Effector memory CD8-positive, alpha-beta T cell (primary cell): Measurements from ENCODE around the gene VGLL4.
"Not testable (repeated sequence)": the region's sequence is repeated elsewhere in the genome, so short reads cannot be mapped to it uniquely, and the experiment has no call there.

Source experiments
- ATAC-seq: fragments of 150-1000 bp; cut with Tn5 transposase; replicated peaks from 2 replicates; pipeline ENCODE4 v1.10.0; 2021; ENCODE audit warnings: mild to moderate bottlenecking, moderate library complexity
- DNase-seq, 3 experiments: peaks; one replicate each; pipeline ENCODE4 v3.0.0; 2021
- H3K27ac Mint-ChIP-seq, 2 donors: one replicate each; pipeline ENCODE4 v1.8.0; 2022; ENCODE audit warnings: mild to moderate bottlenecking in 2 of 2, mixed read lengths in 2 of 2, moderate library complexity in 2 of 2
- H3K27me3 Mint-ChIP-seq, 2 donors: one replicate each; pipeline ENCODE4 v1.8.0; 2022; ENCODE audit warnings: mixed read lengths in 2 of 2
- H3K36me3 Mint-ChIP-seq: one replicate; pipeline ENCODE4 v1.8.0; 2022; ENCODE audit warnings: mild to moderate bottlenecking, moderate library complexity, mixed read lengths; ENCODE audit not compliant: insufficient read depth
- H3K4me1 Mint-ChIP-seq, 2 donors: one replicate each; pipeline ENCODE4 v1.8.0; 2022; ENCODE audit warnings: low read depth in 2 of 2, mixed read lengths in 2 of 2
- H3K4me3 Mint-ChIP-seq, 2 donors: one replicate each; pipeline ENCODE4 v1.8.0; 2022; ENCODE audit warnings: mild to moderate bottlenecking in 2 of 2, mixed read lengths in 2 of 2, moderate library complexity in 2 of 2
- H3K9me3 Mint-ChIP-seq, 2 donors: one replicate each; pipeline ENCODE4 v1.8.0; 2022; ENCODE audit warnings: mixed read lengths in 2 of 2

VGLL4 gene

GRCh38 chr3:11534011-11534792, 109.5 kb downstream of the VGLL4 start:
- no peaks in the 10 kb centered on the region for H3K27me3 Mint-ChIP-seq
- H3K4me1 Mint-ChIP-seq: peaks cover 7 to 10% of the 10 kb centered on the region in 2 donors
- no peak overlapping the region for H3K27ac Mint-ChIP-seq
- ATAC-seq (no peak), DNase-seq (no peak)
- H3K9me3 Mint-ChIP-seq: no peaks in the 10 kb centered on the region
- H3K36me3 Mint-ChIP-seq: peaks cover 16% of the 10 kb centered on the region
- H3K4me3 Mint-ChIP-seq: no peak overlapping the region

GRCh38 chr3:11532931-11533391, 110.8 kb downstream of the VGLL4 start:
- ATAC-seq (no peak), DNase-seq (no peak)
- Mint-ChIP-seq H3K4me1 (peaks cover 6 to 10% of the 10 kb centered on the region in 2 donors), H3K9me3 (no peaks in the 10 kb centered on the region), H3K27ac (peak overlapping the region in 1 of 2 donors; percentile 28), H3K27me3 (no peaks in the 10 kb centered on the region), H3K4me3 (no peak overlapping the region), H3K36me3 (peaks cover 19% of the 10 kb centered on the region)

GRCh38 chr3:11530153-11530721, 113.5 kb downstream of the VGLL4 start:
- DNase-seq (no peak), ATAC-seq (no peak)
- Mint-ChIP-seq H3K9me3 (no peaks in the 10 kb centered on the region), H3K4me3 (no peak overlapping the region), H3K4me1 (peaks cover 4% of the 10 kb centered on the region in 2 donors), H3K27ac (no peak overlapping the region), H3K36me3 (peaks cover 8% of the 10 kb centered on the region), H3K27me3 (no peaks in the 10 kb centered on the region)

- ATAC-seq (no peak), DNase-seq (no peak)
- Mint-ChIP-seq H3K4me3 (no peak overlapping the region), H3K4me1 (peaks cover 4% of the 10 kb centered on the region in 2 donors), H3K36me3 (peaks cover 6% of the 10 kb centered on the region), H3K9me3 (no peaks in the 10 kb centered on the region), H3K27ac (no peak overlapping the region), H3K27me3 (no peaks in the 10 kb centered on the region)
Observed at GRCh38 chr3:11529281-11529680, 114.4 kb downstream of the VGLL4 start.

- H3K27ac Mint-ChIP-seq, H3K36me3 Mint-ChIP-seq, H3K4me1 Mint-ChIP-seq, H3K9me3 Mint-ChIP-seq, ATAC-seq, H3K4me3 Mint-ChIP-seq, H3K27me3 Mint-ChIP-seq, DNase-seq: not testable (repeated sequence)
Observed at GRCh38 chr3:11526121-11526520, 117.6 kb downstream of the VGLL4 start.

GRCh38 chr3:11523572-11524101, 120.1 kb downstream of the VGLL4 start:
- no peaks in the 10 kb centered on the region for H3K27me3 Mint-ChIP-seq
- H3K4me1 Mint-ChIP-seq: peaks cover 0 to 2% of the 10 kb centered on the region in 2 donors
- ATAC-seq: no peak

GRCh38 chr3:11522953-11523571, 120.7 kb downstream of the VGLL4 start:
- no peaks in the 10 kb centered on the region for H3K9me3 Mint-ChIP-seq
- ATAC-seq: no peak
- H3K36me3 Mint-ChIP-seq: no peaks in the 10 kb centered on the region
- H3K27ac Mint-ChIP-seq: no peak overlapping the region
- H3K27me3 Mint-ChIP-seq: no peaks in the 10 kb centered on the region
- no peak for DNase-seq
- H3K4me3 Mint-ChIP-seq: no peak overlapping the region
- H3K4me1 Mint-ChIP-seq: peaks cover under 1 to 2% of the 10 kb centered on the region in 2 donors

More at GRCh38 chr3:11523572-11524101, 120.1 kb downstream of the VGLL4 start:
- Mint-ChIP-seq H3K27ac (no peak overlapping the region), H3K4me3 (no peak overlapping the region), H3K9me3 (no peaks in the 10 kb centered on the region), H3K36me3 (peaks cover 2% of the 10 kb centered on the region)
- DNase-seq: no peak

GRCh38 chr3:11522398-11522715, 121.4 kb downstream of the VGLL4 start:
- Mint-ChIP-seq H3K36me3 (no peaks in the 10 kb centered on the region), H3K27ac (no peak overlapping the region), H3K4me1 (peaks cover 6 to 7% of the 10 kb centered on the region in 2 donors), H3K9me3 (no peaks in the 10 kb centered on the region), H3K27me3 (no peaks in the 10 kb centered on the region), H3K4me3 (no peak overlapping the region)
- DNase-seq (no peak), ATAC-seq (no peak)

- Mint-ChIP-seq H3K4me1 (peaks cover 6 to 9% of the 10 kb centered on the region in 2 donors), H3K4me3 (no peak overlapping the region), H3K27me3 (no peaks in the 10 kb centered on the region), H3K9me3 (no peaks in the 10 kb centered on the region), H3K36me3 (no peaks in the 10 kb centered on the region), H3K27ac (no peak overlapping the region)
- DNase-seq (no peak), ATAC-seq (no peak)
Observed at GRCh38 chr3:11521167-11521566, 122.5 kb downstream of the VGLL4 start.

GRCh38 chr3:11517601-11518000, 126.1 kb downstream of the VGLL4 start:
- Mint-ChIP-seq H3K4me1 (peaks cover 6 to 14% of the 10 kb centered on the region in 2 donors), H3K36me3 (peaks cover 4% of the 10 kb centered on the region), H3K27me3 (no peaks in the 10 kb centered on the region), H3K4me3 (no peak overlapping the region), H3K9me3 (no peaks in the 10 kb centered on the region), H3K27ac (peak overlapping the region in 1 of 2 donors; percentile 32)
- ATAC-seq (no peak), DNase-seq (no peak)

GRCh38 chr3:11514191-11514821, 129.4 kb downstream of the VGLL4 start:
- Mint-ChIP-seq H3K36me3 (peaks cover 4% of the 10 kb centered on the region), H3K27ac (no peak overlapping the region), H3K4me1 (peaks cover 4 to 14% of the 10 kb centered on the region in 2 donors), H3K4me3 (no peak overlapping the region), H3K27me3 (no peaks in the 10 kb centered on the region), H3K9me3 (no peaks in the 10 kb centered on the region)
- no peak for DNase-seq
- ATAC-seq: no peak

- Mint-ChIP-seq H3K27me3 (no peaks in the 10 kb centered on the region), H3K4me3 (no peak overlapping the region), H3K4me1 (peaks cover 4 to 14% of the 10 kb centered on the region in 2 donors), H3K36me3 (peaks cover 4% of the 10 kb centered on the region), H3K27ac (no peak overlapping the region), H3K9me3 (no peaks in the 10 kb centered on the region)
- DNase-seq: no peak
- no peak for ATAC-seq
Observed at GRCh38 chr3:11513817-11514135, 129.9 kb downstream of the VGLL4 start.

GRCh38 chr3:11513125-11513816, 130.4 kb downstream of the VGLL4 start:
- H3K27ac Mint-ChIP-seq, H3K27me3 Mint-ChIP-seq, H3K9me3 Mint-ChIP-seq, ATAC-seq, H3K4me3 Mint-ChIP-seq, DNase-seq, H3K36me3 Mint-ChIP-seq: not testable (repeated sequence)
- H3K4me1 Mint-ChIP-seq: peaks cover 4 to 14% of the 10 kb centered on the region in 2 donors
